ENCODE results near the gene TINCR.

TINCR gene

GRCh38 chr19:5563935-5564612, 3.7 kb downstream of the TINCR start:
- Histone ChIP-seq H3K79me2 (ENCODE audit: insufficient read depth, low read length) (no peaks in the 10 kb centered on the region), H2AFZ (ENCODE audit: low read length) (no peak overlapping the region), H3K36me3 (ENCODE audit: insufficient read depth, low read length) (no peaks in the 10 kb centered on the region), H3K4me2 (ENCODE audit: low read length) (no peak overlapping the region), H3K9ac (ENCODE audit: low read length) (no peak overlapping the region), H3F3A (ENCODE audit: insufficient read depth, low read length) (no peaks in the 10 kb centered on the region), H3K9me2 (ENCODE audit: low read depth, low read length) (no peaks in the 10 kb centered on the region), H3K27ac (ENCODE audit: low read depth, low read length, poor library complexity, severe bottlenecking) (no peak overlapping the region), H3K4me3 (ENCODE audit: low read depth, low read length, poor library complexity, severe bottlenecking) (no peak overlapping the region), H3K9me3 (ENCODE audit: low read length) (no peaks in the 10 kb centered on the region), H3K4me1 (ENCODE audit: insufficient read depth, low read length, severe bottlenecking) (no peaks in the 10 kb centered on the region), H3K27me3 (ENCODE audit: insufficient read depth, low read length) (no peaks in the 10 kb centered on the region; the same call in 1 of the 2 replicates), H4K20me1 (ENCODE audit: insufficient read depth, low read length) (no peaks in the 10 kb centered on the region)
- TF ChIP-seq EZH2 (IDR thresholded peaks at IDR 0.05; ENCODE audit: borderline replicate concordance, low read length) (no peak), CTCF (IDR thresholded peaks at IDR 0.05; ENCODE audit: low read length) (no peak)

- Histone ChIP-seq H3K36me3 (ENCODE audit: insufficient read depth, low read length) (no peaks in the 10 kb centered on the region), H3K27me3 (ENCODE audit: insufficient read depth, low read length) (no peaks in the 10 kb centered on the region; the same call in 1 of the 2 replicates), H4K20me1 (ENCODE audit: insufficient read depth, low read length) (no peaks in the 10 kb centered on the region)
These were observed 4.7 kb downstream of the TINCR start for GRCh38 chr19:5563008-5563431.

GRCh38 chr19:5562280-5562679, 5.5 kb downstream of the TINCR start:
- H3K9ac ChIP-seq (ENCODE audit: low read length) = no peak overlapping the region
- H3F3A ChIP-seq (ENCODE audit: insufficient read depth, low read length) = no peaks in the 10 kb centered on the region
- no peaks in the 10 kb centered on the region for H3K4me1 ChIP-seq (ENCODE audit: insufficient read depth, low read length, severe bottlenecking)
- H2AFZ ChIP-seq (ENCODE audit: low read length) = no peak overlapping the region
- no peaks in the 10 kb centered on the region for H3K36me3 ChIP-seq (ENCODE audit: insufficient read depth, low read length)
- TF ChIP-seq CTCF (IDR thresholded peaks at IDR 0.05; ENCODE audit: low read length) (no peak), EZH2 (IDR thresholded peaks at IDR 0.05; ENCODE audit: borderline replicate concordance, low read length) (no peak)
- H3K27ac ChIP-seq (ENCODE audit: low read depth, low read length, poor library complexity, severe bottlenecking) = no peak overlapping the region
- no peaks in the 10 kb centered on the region for H4K20me1 ChIP-seq (ENCODE audit: insufficient read depth, low read length)
- H3K9me3 ChIP-seq (ENCODE audit: low read length) = no peaks in the 10 kb centered on the region
- H3K4me2 ChIP-seq (ENCODE audit: low read length) = no peak overlapping the region
- no peak overlapping the region for H3K4me3 ChIP-seq (ENCODE audit: low read depth, low read length, poor library complexity, severe bottlenecking)
- H3K9me2 ChIP-seq (ENCODE audit: low read depth, low read length) = no peaks in the 10 kb centered on the region
- no peaks in the 10 kb centered on the region; the same call in 1 of the 2 replicates for H3K27me3 ChIP-seq (ENCODE audit: insufficient read depth, low read length)
- H3K79me2 ChIP-seq (ENCODE audit: insufficient read depth, low read length) = no peaks in the 10 kb centered on the region

More at GRCh38 chr19:5563008-5563431, 4.7 kb downstream of the TINCR start:
- no peak overlapping the region for H3K27ac ChIP-seq (ENCODE audit: low read depth, low read length, poor library complexity, severe bottlenecking)
- no peak overlapping the region for H3K4me2 ChIP-seq (ENCODE audit: low read length)
- no peak for TF ChIP-seq EZH2 (IDR thresholded peaks at IDR 0.05; ENCODE audit: borderline replicate concordance, low read length)
- no peak for TF ChIP-seq CTCF (IDR thresholded peaks at IDR 0.05; ENCODE audit: low read length)
- H3K79me2 ChIP-seq (ENCODE audit: insufficient read depth, low read length) = no peaks in the 10 kb centered on the region
- H3F3A ChIP-seq (ENCODE audit: insufficient read depth, low read length) = no peaks in the 10 kb centered on the region
- H3K9me2 ChIP-seq (ENCODE audit: low read depth, low read length) = no peaks in the 10 kb centered on the region
- H3K4me3 ChIP-seq (ENCODE audit: low read depth, low read length, poor library complexity, severe bottlenecking) = no peak overlapping the region
- no peaks in the 10 kb centered on the region for H3K9me3 ChIP-seq (ENCODE audit: low read length)
- H2AFZ ChIP-seq (ENCODE audit: low read length) = no peak overlapping the region
- no peak overlapping the region for H3K9ac ChIP-seq (ENCODE audit: low read length)
- H3K4me1 ChIP-seq (ENCODE audit: insufficient read depth, low read length, severe bottlenecking) = no peaks in the 10 kb centered on the region

All from OCI-LY1 (cell line).